Measurements from ENCODE around the gene CEP70. TPM values are rescaled to one million over a fixed set of nuclear protein-coding genes. Genes with fewer than 3 reads are reported as not detected.

The CEP70 gene
- total and polyA plus RNA-seq, 10 of the 15 experiments (the other 5 are each of a cell fraction or from before 2014, with no cell fraction given) = 1.4 to 9.3 (median 2.2) TPM

DNA sequence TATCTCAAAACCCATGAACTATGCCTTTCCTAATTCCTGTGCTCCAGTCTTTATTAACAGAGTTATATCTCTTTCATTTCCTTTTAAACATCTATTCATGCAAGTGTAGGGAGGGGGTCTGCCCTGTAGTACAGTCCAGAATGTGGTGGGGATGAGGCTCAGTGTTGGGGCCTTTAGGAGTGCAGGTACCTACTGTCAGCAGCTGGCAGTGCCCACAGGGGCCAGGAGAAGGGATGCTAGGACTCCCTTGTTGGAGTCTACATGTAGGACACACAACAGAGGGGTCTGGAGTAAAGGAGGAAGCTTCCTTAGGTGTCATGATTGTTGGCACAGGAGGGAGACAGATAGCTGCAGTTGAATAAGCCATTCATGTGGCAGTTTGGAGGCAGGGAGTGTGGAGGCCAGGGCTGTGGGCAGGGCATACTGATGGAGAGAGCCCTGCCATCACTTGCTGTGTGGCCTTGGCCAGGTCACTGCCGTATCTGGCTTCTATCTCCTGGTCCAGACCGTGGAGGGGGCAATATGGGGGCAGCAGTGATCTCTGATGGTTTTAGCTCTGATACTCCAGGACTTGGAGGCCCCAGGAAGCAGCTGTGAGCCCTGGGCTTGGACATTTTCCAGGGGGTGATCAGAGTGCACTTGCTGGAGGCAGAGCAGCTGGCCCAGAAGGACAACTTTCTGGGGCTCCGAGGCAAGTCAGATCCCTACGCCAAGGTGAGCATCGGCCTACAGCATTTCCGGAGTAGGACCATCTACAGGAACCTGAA lies 130.2 kb downstream of the CEP70 start:
- intact Hi-C loops (cut with micrococcal nuclease; ENCODE audit: unreplicated experiment) (no loop called here), in situ Hi-C loops (cut with MboI) (no loop called here)
- RAD21 ChIA-PET (ENCODE audit: unreplicated experiment) = no interaction called here
- no peak for FAIRE-seq
- Histone ChIP-seq H3K27me3 (replicated peaks in 1 of 2; ENCODE audit: control insufficient read depth in 2 of 2, insufficient read depth in 2 of 2, low read length in 1 of 2) (no peaks in the 10 kb centered on the region; a peak in 3 of 4 replicates), H3K79me2 (ENCODE audit: control insufficient read depth, insufficient read depth, low read length) (no peaks in the 10 kb centered on the region), H3K36me3 (ENCODE audit: control insufficient read depth in 2 of 2, insufficient read depth in 2 of 2, low read length in 1 of 2) (no peaks in the 10 kb centered on the region), H3K9me3 (replicated peaks; ENCODE audit: control insufficient read depth, insufficient read depth, low read length) (no peaks in the 10 kb centered on the region), H3K4me2 (ENCODE audit: control insufficient read depth, insufficient read depth) (no peak overlapping the region), H3K4me1 (ENCODE audit: control insufficient read depth, insufficient read depth, low read length) (no peaks in the 10 kb centered on the region), H3K9ac (ENCODE audit: control insufficient read depth, insufficient read depth, low read length) (no peak overlapping the region), H3K27ac (ENCODE audit: control insufficient read depth, insufficient read depth) (no peak overlapping the region), H3K4me3 (no peak overlapping the region), H4K20me1 (ENCODE audit: control insufficient read depth, insufficient read depth) (no peaks in the 10 kb centered on the region), H2AFZ (ENCODE audit: control insufficient read depth, low read depth, low read length) (no peak overlapping the region)
- WGBS (ENCODE audit: insufficient coverage, insufficient replicate concordance, low lambda C conversion rate, missing lambda C conversion rate) = 45% methylated on average over 6 of the region's 6 CpGs
- no TSS peak for BruUV-seq (replicated peaks)
- TF ChIP-seq, protein P1, sequence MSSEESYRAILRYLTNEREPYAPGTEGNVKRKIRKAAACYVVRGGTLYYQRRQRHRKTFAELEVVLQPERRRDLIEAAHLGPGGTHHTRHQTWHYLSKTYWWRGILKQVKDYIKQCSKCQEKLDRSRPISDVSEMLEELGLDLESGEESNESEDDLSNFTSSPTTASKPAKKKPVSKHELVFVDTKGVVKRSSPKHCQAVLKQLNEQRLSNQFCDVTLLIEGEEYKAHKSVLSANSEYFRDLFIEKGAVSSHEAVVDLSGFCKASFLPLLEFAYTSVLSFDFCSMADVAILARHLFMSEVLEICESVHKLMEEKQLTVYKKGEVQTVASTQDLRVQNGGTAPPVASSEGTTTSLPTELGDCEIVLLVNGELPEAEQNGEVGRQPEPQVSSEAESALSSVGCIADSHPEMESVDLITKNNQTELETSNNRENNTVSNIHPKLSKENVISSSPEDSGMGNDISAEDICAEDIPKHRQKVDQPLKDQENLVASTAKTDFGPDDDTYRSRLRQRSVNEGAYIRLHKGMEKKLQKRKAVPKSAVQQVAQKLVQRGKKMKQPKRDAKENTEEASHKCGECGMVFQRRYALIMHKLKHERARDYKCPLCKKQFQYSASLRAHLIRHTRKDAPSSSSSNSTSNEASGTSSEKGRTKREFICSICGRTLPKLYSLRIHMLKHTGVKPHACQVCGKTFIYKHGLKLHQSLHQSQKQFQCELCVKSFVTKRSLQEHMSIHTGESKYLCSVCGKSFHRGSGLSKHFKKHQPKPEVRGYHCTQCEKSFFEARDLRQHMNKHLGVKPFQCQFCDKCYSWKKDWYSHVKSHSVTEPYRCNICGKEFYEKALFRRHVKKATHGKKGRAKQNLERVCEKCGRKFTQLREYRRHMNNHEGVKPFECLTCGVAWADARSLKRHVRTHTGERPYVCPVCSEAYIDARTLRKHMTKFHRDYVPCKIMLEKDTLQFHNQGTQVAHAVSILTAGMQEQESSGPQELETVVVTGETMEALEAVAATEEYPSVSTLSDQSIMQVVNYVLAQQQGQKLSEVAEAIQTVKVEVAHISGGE (CRISPR knock-in tag; IDR thresholded peaks at IDR 0.05) = no peak
- TF ChIP-seq NFIC (IDR thresholded peaks at IDR 0.05; ENCODE audit: low read depth, low read length) = no peak
- no peak for TF ChIP-seq PML (IDR thresholded peaks at IDR 0.05; ENCODE audit: low read length)
- TF ChIP-seq TARDBP (IDR thresholded peaks at IDR 0.05; ENCODE audit: borderline replicate concordance) = no peak
- no peak for TF ChIP-seq RCOR1 (conservative IDR thresholded peaks at IDR 0.05; ENCODE audit: low read depth, low read length)
- TF ChIP-seq POLR2A (IDR thresholded peaks at IDR 0.05; ENCODE audit: low read depth, low read length) = no peak
- no peak for TF ChIP-seq NBN (IDR thresholded peaks at IDR 0.05)
- TF ChIP-seq, protein P2, sequence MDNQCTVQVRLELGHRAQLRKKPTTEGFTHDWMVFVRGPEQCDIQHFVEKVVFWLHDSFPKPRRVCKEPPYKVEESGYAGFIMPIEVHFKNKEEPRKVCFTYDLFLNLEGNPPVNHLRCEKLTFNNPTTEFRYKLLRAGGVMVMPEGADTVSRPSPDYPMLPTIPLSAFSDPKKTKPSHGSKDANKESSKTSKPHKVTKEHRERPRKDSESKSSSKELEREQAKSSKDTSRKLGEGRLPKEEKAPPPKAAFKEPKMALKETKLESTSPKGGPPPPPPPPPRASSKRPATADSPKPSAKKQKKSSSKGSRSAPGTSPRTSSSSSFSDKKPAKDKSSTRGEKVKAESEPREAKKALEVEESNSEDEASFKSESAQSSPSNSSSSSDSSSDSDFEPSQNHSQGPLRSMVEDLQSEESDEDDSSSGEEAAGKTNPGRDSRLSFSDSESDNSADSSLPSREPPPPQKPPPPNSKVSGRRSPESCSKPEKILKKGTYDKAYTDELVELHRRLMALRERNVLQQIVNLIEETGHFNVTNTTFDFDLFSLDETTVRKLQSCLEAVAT (IDR thresholded peaks at IDR 0.05) = no peak
- no peak for TF ChIP-seq ATF7 (IDR thresholded peaks at IDR 0.05; ENCODE audit: low read depth)
- no peak for TF ChIP-seq ETV6 (conservative IDR thresholded peaks at IDR 0.05 in 1 of 2, IDR thresholded peaks at IDR 0.05 in 1 of 2; ENCODE audit: borderline replicate concordance in 1 of 2, low read depth in 1 of 2)
- TF ChIP-seq, protein P3, sequence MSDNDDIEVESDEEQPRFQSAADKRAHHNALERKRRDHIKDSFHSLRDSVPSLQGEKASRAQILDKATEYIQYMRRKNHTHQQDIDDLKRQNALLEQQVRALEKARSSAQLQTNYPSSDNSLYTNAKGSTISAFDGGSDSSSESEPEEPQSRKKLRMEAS (IDR thresholded peaks at IDR 0.05; ENCODE audit: low read depth, low read length) = no peak
- TF ChIP-seq, protein P4, sequence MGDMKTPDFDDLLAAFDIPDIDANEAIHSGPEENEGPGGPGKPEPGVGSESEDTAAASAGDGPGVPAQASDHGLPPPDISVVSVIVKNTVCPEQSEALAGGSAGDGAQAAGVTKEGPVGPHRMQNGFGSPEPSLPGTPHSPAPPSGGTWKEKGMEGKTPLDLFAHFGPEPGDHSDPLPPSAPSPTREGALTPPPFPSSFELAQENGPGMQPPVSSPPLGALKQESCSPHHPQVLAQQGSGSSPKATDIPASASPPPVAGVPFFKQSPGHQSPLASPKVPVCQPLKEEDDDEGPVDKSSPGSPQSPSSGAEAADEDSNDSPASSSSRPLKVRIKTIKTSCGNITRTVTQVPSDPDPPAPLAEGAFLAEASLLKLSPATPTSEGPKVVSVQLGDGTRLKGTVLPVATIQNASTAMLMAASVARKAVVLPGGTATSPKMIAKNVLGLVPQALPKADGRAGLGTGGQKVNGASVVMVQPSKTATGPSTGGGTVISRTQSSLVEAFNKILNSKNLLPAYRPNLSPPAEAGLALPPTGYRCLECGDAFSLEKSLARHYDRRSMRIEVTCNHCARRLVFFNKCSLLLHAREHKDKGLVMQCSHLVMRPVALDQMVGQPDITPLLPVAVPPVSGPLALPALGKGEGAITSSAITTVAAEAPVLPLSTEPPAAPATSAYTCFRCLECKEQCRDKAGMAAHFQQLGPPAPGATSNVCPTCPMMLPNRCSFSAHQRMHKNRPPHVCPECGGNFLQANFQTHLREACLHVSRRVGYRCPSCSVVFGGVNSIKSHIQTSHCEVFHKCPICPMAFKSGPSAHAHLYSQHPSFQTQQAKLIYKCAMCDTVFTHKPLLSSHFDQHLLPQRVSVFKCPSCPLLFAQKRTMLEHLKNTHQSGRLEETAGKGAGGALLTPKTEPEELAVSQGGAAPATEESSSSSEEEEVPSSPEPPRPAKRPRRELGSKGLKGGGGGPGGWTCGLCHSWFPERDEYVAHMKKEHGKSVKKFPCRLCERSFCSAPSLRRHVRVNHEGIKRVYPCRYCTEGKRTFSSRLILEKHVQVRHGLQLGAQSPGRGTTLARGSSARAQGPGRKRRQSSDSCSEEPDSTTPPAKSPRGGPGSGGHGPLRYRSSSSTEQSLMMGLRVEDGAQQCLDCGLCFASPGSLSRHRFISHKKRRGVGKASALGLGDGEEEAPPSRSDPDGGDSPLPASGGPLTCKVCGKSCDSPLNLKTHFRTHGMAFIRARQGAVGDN (IDR thresholded peaks at IDR 0.05) = no peak
- SMC1A ChIA-PET (ENCODE audit: uncharacterized antibody, unreplicated experiment) = interaction anchor here (1.3 to 1.6 kb wide), 2 partner anchors 129 to 459 kb away, joined by 3 to 4 read pairs; no protein-coding TSS in a partner anchor
- ATAC-seq = no peak
- POLR2A ChIA-PET = no interaction called here
- CTCF ChIA-PET = interaction anchor here (1.2 to 1.7 kb wide), 2 partner anchors 130 to 459 kb away, joined by 3 to 6 read pairs; partner anchors contain the start of gene CEP70
- no peak for DNase-seq (ENCODE audit: low read depth, low spot score)

Data from GM12878 (cell line).